Gastroesophageal sphincter (tissue), 3 donors: ENCODE measurements around the gene KLHL3.

Experiments used
- CTCF ChIP-seq, 4 experiments: fragments of 200-600 bp in 2 of 4; fragments of 450-650 bp in 2 of 4; sonication (generic) in 1 of 4; IDR thresholded peaks; one replicate each; pipeline ENCODE4 v1.5.1; 2017 to 2019; ENCODE audit warnings: antibody characterized with exemption in 4 of 4, mild to moderate bottlenecking in 2 of 4, moderate library complexity in 2 of 4
- POLR2A ChIP-seq, 2 donors: fragments of 450-650 bp; IDR thresholded peaks; one replicate each; pipeline ENCODE4 v1.6.1; 2017; ENCODE audit warnings: antibody characterized with exemption in 2 of 2, mild to moderate bottlenecking in 2 of 2, moderate library complexity in 1 of 2
- POLR2AphosphoS5 ChIP-seq: sonication (generic); formaldehyde crosslinking; IDR thresholded peaks from one replicate; pipeline ENCODE4 v1.6.1; 2017; ENCODE audit warnings: antibody characterized with exemption

DNA sequence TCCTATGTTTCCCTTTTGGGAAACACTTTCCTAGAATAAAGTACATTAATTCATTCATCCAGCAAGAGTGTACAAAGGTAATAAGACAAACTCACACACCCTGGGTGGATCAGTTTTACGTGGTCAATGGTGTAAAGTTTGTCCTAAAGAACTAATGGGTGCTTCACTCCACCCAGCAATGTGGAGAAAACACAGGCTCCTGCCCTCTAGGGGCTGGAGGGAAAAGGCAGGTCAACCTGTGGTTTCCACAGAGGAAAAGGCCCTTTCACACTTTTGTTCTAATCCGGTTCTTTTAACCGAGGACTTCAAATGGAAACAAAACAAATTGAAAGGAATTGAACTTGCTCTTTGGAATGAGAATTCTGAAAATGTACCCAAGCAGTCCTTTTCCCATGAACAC lies 155.9 kb downstream of the KLHL3 start:
- TF ChIP-seq CTCF (IDR thresholded peaks at IDR 0.05): no peak
- TF ChIP-seq POLR2AphosphoS5: no peak
- TF ChIP-seq POLR2A (IDR thresholded peaks at IDR 0.05): no peak
